KMS-11 (cell line): ENCODE measurements around the gene RIN3.

ENCODE experiments used
- H2AFZ ChIP-seq: fragments of 200-600 bp; sonication (generic); 2 replicates; pipeline ENCODE4 v1.6.1; 2016; ENCODE audit warnings: antibody characterized with exemption, mixed run types, low read depth
- H3K27ac ChIP-seq: fragments of 200-600 bp; sonication (generic); 2 replicates; pipeline ENCODE4 v1.6.1; 2016; ENCODE audit warnings: mild to moderate bottlenecking, mixed run types
- H3K27me3 ChIP-seq: fragments of 200-600 bp; sonication (generic); 2 replicates; pipeline ENCODE4 v1.6.1; 2017; ENCODE audit warnings: mild to moderate bottlenecking, low read depth, mixed run types, moderate library complexity; ENCODE audit not compliant: insufficient read depth
- H3K36me3 ChIP-seq: fragments of 200-600 bp; sonication (generic); 2 replicates; pipeline ENCODE4 v1.6.1; 2017; ENCODE audit warnings: mild to moderate bottlenecking, mixed run types; ENCODE audit not compliant: insufficient read depth
- H3K4me1 ChIP-seq: fragments of 200-600 bp; sonication (generic); 2 replicates; pipeline ENCODE4 v1.6.1; 2016; ENCODE audit warnings: mild to moderate bottlenecking, low read depth, mixed run types; ENCODE audit not compliant: poor library complexity, severe bottlenecking
- H3K4me2 ChIP-seq: fragments of 200-600 bp; sonication (generic); 2 replicates; pipeline ENCODE4 v1.7.0; 2016; ENCODE audit warnings: mild to moderate bottlenecking, mixed run types
- H3K4me3 ChIP-seq: fragments of 200-600 bp; sonication (generic); IDR thresholded peaks from 2 replicates; pipeline ENCODE4 v1.6.1; 2017; ENCODE audit warnings: low read depth, low read length, mixed read lengths; ENCODE audit not compliant: insufficient read depth
- H3K79me2 ChIP-seq: fragments of 200-600 bp; sonication (generic); 2 replicates; pipeline ENCODE4 v1.6.1; 2016; ENCODE audit warnings: low read depth, mixed run types; ENCODE audit not compliant: insufficient read depth
- H3K9ac ChIP-seq: fragments of 200-600 bp; sonication (generic); 2 replicates; pipeline ENCODE4 v1.6.1; 2016; ENCODE audit warnings: mild to moderate bottlenecking, mixed run types
- H4K20me1 ChIP-seq: fragments of 200-600 bp; sonication (generic); 2 replicates; pipeline ENCODE4 v1.6.1; 2016; ENCODE audit warnings: mild to moderate bottlenecking, mixed run types; ENCODE audit not compliant: insufficient read depth
- TF ChIP-seq, protein P1 (sequence below): fragments of 200-600 bp; sonication (generic); conservative IDR thresholded peaks from 2 replicates; pipeline ENCODE4 v1.6.1; 2017; ENCODE audit warnings: low read depth, mild to moderate bottlenecking, antibody characterized with exemption, low read length, moderate library complexity, mixed read lengths

The RIN3 gene

DNA sequence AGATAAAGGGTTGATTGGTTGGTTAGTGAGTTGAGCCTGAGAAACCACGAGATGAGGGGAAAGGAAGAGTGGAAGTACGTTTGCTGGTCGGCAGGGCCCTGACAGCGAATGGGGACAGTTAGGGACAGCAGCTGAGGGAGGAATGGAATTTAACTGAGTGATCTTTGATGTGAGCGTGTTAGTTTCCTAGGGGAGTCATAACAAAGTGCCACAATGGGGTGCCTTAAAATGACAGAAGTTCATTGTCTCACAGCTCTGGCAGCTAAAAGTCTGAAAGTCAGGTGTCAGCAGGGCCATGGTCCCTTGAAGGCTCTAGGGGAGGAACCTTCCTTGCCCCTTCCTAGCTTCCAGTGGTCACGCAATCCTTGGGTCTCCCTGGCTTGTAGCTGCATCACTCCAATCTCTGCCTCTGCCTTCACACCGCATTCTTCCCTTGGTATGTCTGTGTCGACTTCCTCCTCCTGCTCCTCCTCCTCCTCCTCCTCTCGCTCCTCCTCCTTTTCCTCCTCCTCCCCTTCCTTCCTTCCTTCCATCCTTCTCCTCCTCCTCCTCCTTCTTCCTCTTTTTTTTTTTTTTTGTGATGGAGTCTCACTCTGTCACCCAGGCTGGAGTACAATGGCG, 26.0 kb upstream of the RIN3 start:
- Histone ChIP-seq H3K4me1 (no peaks in the 10 kb centered on the region), H4K20me1 (no peaks in the 10 kb centered on the region), H3K4me3 (no peak overlapping the region), H3K27me3 (no peaks in the 10 kb centered on the region), H3K9ac (no peak overlapping the region), H2AFZ (no peak overlapping the region), H3K36me3 (no peaks in the 10 kb centered on the region), H3K79me2 (no peaks in the 10 kb centered on the region), H3K27ac (no peak overlapping the region), H3K4me2 (no peak overlapping the region)
- TF ChIP-seq, protein P1, sequence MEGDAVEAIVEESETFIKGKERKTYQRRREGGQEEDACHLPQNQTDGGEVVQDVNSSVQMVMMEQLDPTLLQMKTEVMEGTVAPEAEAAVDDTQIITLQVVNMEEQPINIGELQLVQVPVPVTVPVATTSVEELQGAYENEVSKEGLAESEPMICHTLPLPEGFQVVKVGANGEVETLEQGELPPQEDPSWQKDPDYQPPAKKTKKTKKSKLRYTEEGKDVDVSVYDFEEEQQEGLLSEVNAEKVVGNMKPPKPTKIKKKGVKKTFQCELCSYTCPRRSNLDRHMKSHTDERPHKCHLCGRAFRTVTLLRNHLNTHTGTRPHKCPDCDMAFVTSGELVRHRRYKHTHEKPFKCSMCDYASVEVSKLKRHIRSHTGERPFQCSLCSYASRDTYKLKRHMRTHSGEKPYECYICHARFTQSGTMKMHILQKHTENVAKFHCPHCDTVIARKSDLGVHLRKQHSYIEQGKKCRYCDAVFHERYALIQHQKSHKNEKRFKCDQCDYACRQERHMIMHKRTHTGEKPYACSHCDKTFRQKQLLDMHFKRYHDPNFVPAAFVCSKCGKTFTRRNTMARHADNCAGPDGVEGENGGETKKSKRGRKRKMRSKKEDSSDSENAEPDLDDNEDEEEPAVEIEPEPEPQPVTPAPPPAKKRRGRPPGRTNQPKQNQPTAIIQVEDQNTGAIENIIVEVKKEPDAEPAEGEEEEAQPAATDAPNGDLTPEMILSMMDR, result no peak

DNA sequence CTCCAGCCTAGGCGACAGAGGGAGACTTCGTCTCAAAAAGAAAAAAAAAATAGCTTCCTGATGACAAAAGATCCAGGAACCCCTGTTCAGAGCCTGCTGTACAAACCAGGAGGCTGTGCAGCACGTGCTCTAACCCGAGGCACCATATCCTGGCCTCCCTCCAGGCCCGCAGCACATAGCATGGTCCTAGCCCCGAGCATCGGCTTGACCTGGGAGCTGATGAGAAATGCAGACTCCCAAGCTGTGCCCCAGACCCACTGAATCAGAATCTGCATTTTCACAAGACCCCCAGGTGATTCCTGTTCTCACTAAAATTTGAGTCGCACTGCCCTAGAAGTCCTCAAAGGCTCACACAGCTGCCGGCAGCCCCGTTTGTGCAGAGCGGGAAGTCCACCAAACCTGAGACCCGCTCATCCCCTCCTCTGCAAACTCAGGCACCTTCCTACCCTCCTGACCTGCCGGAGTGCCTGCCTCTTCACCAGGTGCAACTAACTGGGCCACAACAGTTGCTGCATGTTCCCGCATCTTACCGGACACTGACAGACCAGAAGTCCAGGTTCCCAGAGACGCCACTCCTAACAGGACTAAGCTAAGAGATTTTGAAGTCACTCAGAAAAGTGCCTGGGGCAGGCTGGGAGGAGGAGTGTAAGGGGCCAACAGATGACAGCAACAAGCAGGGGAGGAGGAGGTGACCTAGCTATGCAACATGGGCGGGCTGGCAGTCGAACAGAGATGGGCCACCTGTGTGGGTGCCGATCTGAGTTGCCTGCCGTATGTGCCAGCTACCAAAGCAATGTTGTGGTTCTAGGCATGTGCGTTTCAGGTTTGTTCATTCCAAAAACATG, 24.0 kb upstream of the RIN3 start:
- TF ChIP-seq, protein P1, result no peak
- no peak overlapping the region for H3K27ac ChIP-seq
- H3K79me2 ChIP-seq, result no peaks in the 10 kb centered on the region
- H3K4me1 ChIP-seq, result peaks cover 14% of the 10 kb centered on the region
- H3K4me3 ChIP-seq, result no peak overlapping the region
- no peaks in the 10 kb centered on the region for H3K27me3 ChIP-seq
- H2AFZ ChIP-seq, result no peak overlapping the region
- no peak overlapping the region for H3K9ac ChIP-seq
- H3K36me3 ChIP-seq, result no peaks in the 10 kb centered on the region
- H3K4me2 ChIP-seq, result no peak overlapping the region
- H4K20me1 ChIP-seq, result no peaks in the 10 kb centered on the region

DNA sequence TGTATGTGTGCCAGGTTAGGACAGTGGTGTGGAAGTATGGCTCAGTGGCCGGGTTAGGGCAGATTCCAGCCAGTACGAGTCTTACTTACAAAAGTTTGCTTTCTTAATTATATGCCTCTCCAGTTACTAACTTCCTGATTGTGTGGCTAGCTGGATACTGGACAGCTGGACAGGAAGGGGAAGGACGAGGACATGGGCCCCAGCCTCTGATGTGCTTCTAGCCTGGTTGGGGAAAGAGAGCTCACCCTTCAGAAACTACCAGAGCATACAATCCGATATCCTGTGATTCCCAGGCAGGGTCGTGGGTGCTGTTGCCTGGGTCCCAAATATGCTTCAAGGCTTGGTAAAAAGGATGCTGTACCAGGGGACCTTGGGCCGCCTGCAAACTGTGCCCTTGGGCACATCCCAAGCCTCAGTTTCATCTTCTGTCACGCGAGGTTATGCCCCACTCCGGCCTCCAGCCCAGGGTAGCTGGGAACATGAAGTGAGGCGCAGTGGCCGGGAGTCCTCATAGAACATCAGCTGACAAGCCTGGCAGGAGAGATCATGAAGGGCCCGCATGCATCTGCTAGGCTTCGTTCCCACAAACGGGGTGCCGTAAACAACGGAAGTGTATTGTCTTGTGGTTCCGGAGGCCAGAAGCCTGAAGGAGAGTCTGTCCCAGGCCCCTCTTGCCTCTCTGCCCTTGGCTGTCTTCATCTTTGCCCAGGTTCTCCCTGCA, 23.2 kb upstream of the RIN3 start:
- no peak overlapping the region for H3K4me3 ChIP-seq
- H3K36me3 ChIP-seq, result no peaks in the 10 kb centered on the region
- TF ChIP-seq, protein P1, result no peak
- H3K79me2 ChIP-seq, result no peaks in the 10 kb centered on the region
- no peak overlapping the region for H3K9ac ChIP-seq
- H3K4me1 ChIP-seq, result peaks cover 22% of the 10 kb centered on the region
- H3K27ac ChIP-seq, result no peak overlapping the region
- H4K20me1 ChIP-seq, result no peaks in the 10 kb centered on the region
- no peak overlapping the region for H3K4me2 ChIP-seq
- H3K27me3 ChIP-seq, result no peaks in the 10 kb centered on the region
- H2AFZ ChIP-seq, result no peak overlapping the region

DNA sequence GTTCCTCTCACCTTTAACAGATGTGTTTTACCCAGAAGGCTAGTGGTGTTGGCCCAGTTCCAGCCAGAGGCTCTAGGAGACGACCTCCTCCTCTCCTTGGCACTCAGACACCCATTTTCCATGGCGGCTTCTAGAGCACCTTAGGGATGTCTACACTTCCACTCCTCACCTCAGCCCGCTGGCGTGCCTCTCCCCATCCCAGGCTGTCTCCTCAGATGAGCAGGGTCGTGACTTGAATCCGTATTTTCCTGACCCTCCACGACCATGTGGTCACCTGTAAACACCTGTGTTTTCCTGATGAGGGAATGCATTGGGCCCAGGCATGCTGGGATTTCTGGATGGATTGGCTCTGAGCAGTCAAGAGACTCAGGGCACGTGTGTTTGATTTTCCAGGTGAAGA, 21.8 kb upstream of the RIN3 start:
- Histone ChIP-seq H3K27ac (no peak overlapping the region), H3K4me2 (no peak overlapping the region), H3K4me3 (no peak overlapping the region), H3K9ac (no peak overlapping the region), H3K27me3 (no peaks in the 10 kb centered on the region), H3K36me3 (no peaks in the 10 kb centered on the region), H3K79me2 (no peaks in the 10 kb centered on the region), H4K20me1 (no peaks in the 10 kb centered on the region), H3K4me1 (peaks cover 35% of the 10 kb centered on the region), H2AFZ (no peak overlapping the region)
- TF ChIP-seq, protein P1, result no peak
